ENCODE data around the gene OR6K2.

Gene OR6K2

GRCh38 chr1:158685085-158685484 lies 15.4 kb downstream of the OR6K2 start:
- DNase-seq, result no peak

- DNase-seq, result no peak
Measured at GRCh38 chr1:158681606-158682005, 18.8 kb downstream of the OR6K2 start.

- no peak for DNase-seq
Measured at GRCh38 chr1:158679289-158679688, 21.2 kb downstream of the OR6K2 start.

- no peak for DNase-seq
Measured at GRCh38 chr1:158675563-158676323, 24.7 kb downstream of the OR6K2 start.

GRCh38 chr1:158674302-158674701 lies 26.1 kb downstream of the OR6K2 start:
- no peak for DNase-seq

GRCh38 chr1:158666037-158666436 lies 34.4 kb downstream of the OR6K2 start:
- no peak for DNase-seq

- no peak for DNase-seq
Measured at GRCh38 chr1:158654571-158654970, 45.9 kb downstream of the OR6K2 start.

- DNase-seq, result no peak
Measured at GRCh38 chr1:158654086-158654485, 46.4 kb downstream of the OR6K2 start.

GRCh38 chr1:158652721-158653334 lies 47.6 kb downstream of the OR6K2 start:
- DNase-seq, result no peak
